ENCODE data around the gene CBARP. TPM values are rescaled to one million over a fixed set of nuclear protein-coding genes. Genes with fewer than 3 reads are reported as not detected.

Gene CBARP
- total RNA-seq, 1 donor from 2014 or later = 7.6 TPM

GRCh38 chr19:1244693-1245451 lies 7.1 kb upstream of the CBARP start:
- peak; percentile 43 for TF ChIP-seq CTCF (IDR thresholded peaks at IDR 0.05)
- Mint-ChIP-seq H3K36me3 (ENCODE audit: low read depth) (peaks cover 1% of the 10 kb centered on the region), H3K4me3 (ENCODE audit: unreplicated experiment) (peak overlapping the region; percentile 60), H3K27me3 (ENCODE audit: low read depth) (no peaks in the 10 kb centered on the region), H3K27ac (ENCODE audit: unreplicated experiment) (peak overlapping the region; percentile 89), H3K9me3 (ENCODE audit: low read depth) (no peaks in the 10 kb centered on the region), H3K4me1 (ENCODE audit: low read depth) (peaks cover 27% of the 10 kb centered on the region)
- DNase-seq (ENCODE audit: low spot score) = no peak

- peak overlapping the region; percentile 60 for H3K4me3 Mint-ChIP-seq (ENCODE audit: unreplicated experiment)
- DNase-seq (ENCODE audit: low spot score) = no peak
- H3K27ac Mint-ChIP-seq (ENCODE audit: unreplicated experiment) = peak overlapping the region; percentile 89
Observed at GRCh38 chr19:1243768-1244692, 6.2 kb upstream of the CBARP start.

GRCh38 chr19:1241417-1242095 lies 3.8 kb upstream of the CBARP start, which contains the start of gene ATP5F1D:
Gene ATP5F1D (plus strand): TSS chr19:1241751. CDS start chr19:1241851, 100 bp downstream.
- no peaks in the 10 kb centered on the region for H3K27me3 Mint-ChIP-seq (ENCODE audit: low read depth)
- no peak for DNase-seq (ENCODE audit: low spot score)
- H3K4me1 Mint-ChIP-seq (ENCODE audit: low read depth) = peaks cover 35% of the 10 kb centered on the region
- H3K4me3 Mint-ChIP-seq (ENCODE audit: unreplicated experiment) = peak within 1 kb of the TSS; percentile 79
- no peaks in the 10 kb centered on the region for H3K36me3 Mint-ChIP-seq (ENCODE audit: low read depth)
- TF ChIP-seq CTCF (IDR thresholded peaks at IDR 0.05) = no peak
- no peaks in the 10 kb centered on the region for H3K9me3 Mint-ChIP-seq (ENCODE audit: low read depth)
- peak within 1 kb of the TSS; percentile 96 for H3K27ac Mint-ChIP-seq (ENCODE audit: unreplicated experiment)

More at GRCh38 chr19:1243768-1244692, 6.2 kb upstream of the CBARP start:
- H3K4me1 Mint-ChIP-seq (ENCODE audit: low read depth) = peaks cover 27% of the 10 kb centered on the region
- no peaks in the 10 kb centered on the region for H3K27me3 Mint-ChIP-seq (ENCODE audit: low read depth)
- H3K9me3 Mint-ChIP-seq (ENCODE audit: low read depth) = no peaks in the 10 kb centered on the region
- peak; percentile 94 for TF ChIP-seq CTCF (IDR thresholded peaks at IDR 0.05)
- H3K36me3 Mint-ChIP-seq (ENCODE audit: low read depth) = no peaks in the 10 kb centered on the region

GRCh38 chr19:1240925-1241324 lies 3.1 kb upstream of the CBARP start:
- no peaks in the 10 kb centered on the region for H3K27me3 Mint-ChIP-seq (ENCODE audit: low read depth)
- no peak for DNase-seq (ENCODE audit: low spot score)
- H3K9me3 Mint-ChIP-seq (ENCODE audit: low read depth) = no peaks in the 10 kb centered on the region
- no peaks in the 10 kb centered on the region for H3K36me3 Mint-ChIP-seq (ENCODE audit: low read depth)
- H3K4me3 Mint-ChIP-seq (ENCODE audit: unreplicated experiment) = peak overlapping the region; percentile 79
- TF ChIP-seq CTCF (IDR thresholded peaks at IDR 0.05) = no peak
- peaks cover 35% of the 10 kb centered on the region for H3K4me1 Mint-ChIP-seq (ENCODE audit: low read depth)
- H3K27ac Mint-ChIP-seq (ENCODE audit: unreplicated experiment) = peak overlapping the region; percentile 96
